HG03108 (cell line): ENCODE data around the gene NRCAM.

Source experiments
- ATAC-seq: cut with Tn5 transposase; IDR thresholded peaks from one replicate; pipeline ENCODE4 v1.9.1; 2021; ENCODE audit warnings: moderate library complexity; ENCODE audit not compliant: unreplicated experiment

Gene NRCAM

DNA sequence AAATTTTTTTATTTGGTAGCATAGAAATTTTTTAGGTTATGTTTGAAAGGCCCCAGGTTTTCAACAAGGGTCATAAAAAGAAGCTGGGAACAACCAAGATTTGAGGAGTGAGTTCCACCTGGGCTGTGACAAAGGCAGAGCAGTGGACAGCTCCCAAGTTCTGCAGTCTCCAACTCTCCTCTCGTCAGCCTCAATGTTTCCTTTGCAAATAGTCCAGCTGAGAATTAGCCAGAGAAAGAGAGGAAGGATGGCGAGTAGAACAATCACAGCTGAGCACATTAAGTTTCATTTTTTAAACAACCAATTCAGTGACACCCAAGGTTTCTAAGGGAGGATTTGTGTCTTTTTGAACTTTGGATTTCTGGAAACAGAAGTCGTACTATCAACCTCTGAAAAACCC lies 143.2 kb downstream of the NRCAM start:
- ATAC-seq: no peak

DNA sequence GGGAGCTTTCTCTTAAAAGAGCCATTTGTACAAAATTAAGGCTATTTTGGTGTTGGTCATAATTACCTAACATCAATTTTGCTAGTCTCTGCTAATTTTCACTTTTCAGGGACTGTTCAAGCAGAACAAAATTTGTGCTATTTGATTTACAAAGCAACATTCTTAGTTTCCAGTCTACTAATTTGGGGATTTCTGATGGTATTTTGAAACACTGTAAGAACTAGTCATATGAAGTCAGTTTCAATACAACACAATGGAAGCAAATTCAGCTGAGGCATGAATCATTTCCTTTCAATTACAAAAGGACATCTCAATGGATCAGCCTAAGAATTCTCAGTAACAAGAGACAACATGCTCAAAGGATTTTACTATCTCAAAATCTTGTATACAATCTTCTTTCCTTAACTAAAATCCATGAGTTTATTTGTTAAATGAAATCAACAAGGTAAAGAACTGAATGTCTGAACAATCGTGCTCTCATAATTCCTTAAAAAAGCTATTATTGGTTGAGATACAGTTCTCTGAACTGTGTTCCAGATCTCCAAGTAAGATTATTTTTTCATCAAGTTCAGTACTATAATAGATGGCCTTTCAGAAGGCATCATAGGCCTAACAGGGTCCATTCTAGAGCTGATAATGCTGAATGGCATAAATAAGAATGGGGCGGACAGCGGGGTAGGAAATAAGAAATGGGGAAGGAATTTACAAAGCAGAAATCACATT lies 144.6 kb downstream of the NRCAM start:
- ATAC-seq: peak; percentile 59

DNA sequence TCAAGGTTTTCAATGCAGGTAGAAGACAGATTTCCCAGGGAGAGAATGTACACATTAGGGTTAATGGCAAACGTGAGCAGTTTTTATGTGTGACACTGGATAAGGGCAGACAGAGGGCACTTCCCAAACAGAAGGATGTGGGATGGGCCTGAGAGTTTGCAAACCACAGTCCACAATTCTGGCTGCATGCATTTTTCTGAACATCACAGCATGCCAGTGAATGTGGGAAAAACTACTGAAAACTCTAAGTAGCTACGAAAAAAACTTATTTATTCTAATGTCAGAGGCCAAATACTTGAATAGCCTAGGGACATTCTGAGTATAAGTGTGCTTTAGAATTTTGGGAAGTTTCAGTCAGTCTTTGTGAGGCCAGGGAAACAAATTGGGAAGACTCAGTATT lies 145.9 kb downstream of the NRCAM start:
- no peak for ATAC-seq

DNA sequence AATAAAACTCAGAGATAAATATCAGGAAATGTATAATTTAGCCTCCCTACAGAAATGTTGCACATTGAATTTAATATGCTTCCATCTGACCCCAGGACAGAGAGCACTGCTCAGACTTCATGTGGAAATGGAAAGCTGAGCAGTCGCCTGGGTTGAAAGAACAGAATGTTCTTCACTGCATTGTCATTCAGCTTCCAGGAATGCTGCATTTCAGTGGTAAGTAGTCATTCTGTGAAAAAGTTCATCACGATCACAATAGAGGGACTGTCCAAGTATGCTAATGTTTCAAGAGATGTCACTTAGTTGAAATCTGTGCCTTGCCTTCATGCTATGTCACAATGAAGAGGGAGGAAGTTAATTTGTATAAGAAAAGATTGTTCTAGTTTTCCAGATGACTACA lies 147.3 kb downstream of the NRCAM start:
- ATAC-seq: peak; percentile 45

DNA sequence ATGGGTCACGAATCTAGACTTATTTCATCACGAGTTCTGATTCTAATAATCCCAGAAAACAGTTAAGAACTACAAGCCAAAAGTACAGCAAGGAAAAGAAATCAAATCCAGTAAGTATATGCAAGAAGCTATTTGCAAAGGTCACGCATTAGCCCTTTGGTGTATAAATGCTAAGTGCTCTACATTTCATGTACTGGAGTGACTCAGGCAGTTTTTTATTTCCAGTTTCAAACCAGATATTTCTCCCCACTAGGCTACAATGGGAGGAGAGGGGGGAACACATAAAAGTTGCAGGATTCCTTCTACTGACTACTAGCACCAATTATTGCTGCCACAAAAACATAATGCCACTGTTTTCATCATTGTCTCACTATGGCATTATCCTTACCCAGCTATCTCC lies 148.0 kb downstream of the NRCAM start:
- no peak for ATAC-seq

DNA sequence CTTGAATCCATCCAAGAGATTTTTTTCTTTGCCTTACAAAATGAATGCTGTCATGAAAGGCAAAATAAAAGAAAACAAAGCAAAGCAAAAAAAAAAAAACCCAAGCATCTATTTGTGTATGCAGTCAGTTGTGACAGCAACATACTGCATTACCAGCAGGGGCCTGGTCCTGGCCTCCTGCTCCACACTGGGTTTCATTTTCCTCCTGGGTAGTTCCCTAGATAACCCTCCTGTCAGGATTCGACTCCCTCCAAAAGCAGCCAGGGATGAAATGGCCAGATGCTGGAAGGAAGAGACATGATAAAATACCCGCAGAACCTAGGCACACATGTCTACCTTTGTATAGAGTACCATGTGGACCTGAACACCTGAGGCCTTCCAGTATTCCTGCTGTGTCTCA lies 148.6 kb downstream of the NRCAM start:
- ATAC-seq: no peak

DNA sequence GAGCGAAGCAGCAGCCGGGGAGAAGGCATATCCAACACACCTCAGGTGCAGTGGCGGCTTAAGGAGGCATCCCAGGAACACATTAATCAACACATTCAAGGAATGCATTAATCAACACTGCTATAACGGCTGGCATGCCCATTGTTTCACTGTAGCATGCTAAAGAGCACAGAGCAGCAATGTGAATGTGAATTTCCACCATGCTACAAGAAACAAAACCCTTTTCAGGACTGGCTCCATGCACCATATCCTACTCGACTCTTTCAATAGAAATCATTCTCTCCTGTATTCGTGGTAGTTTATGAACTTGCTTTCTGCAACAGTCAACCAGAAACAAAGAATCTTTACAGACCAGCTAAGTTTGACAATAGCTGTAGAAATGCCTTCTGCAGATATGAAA lies 149.0 kb downstream of the NRCAM start:
- no peak for ATAC-seq

DNA sequence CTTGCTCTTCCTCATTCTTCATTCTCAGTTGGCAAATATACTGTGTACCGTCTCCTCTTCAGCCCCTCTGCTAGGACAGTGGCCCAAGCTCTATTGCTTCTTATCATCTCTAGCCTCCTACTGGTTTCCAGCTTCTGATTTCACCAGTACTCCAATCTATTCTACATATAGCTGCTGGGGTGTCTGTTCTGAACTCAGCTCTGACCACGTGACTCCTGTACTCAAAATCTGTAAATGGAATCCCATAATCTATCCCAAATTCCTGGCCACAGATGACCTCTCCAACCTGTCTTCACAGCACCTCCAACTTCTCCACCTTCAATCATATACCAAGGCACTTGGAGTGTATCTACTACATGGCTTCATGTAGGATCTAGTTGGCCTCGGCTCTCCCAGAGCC lies 152.9 kb downstream of the NRCAM start:
- no peak for ATAC-seq

DNA sequence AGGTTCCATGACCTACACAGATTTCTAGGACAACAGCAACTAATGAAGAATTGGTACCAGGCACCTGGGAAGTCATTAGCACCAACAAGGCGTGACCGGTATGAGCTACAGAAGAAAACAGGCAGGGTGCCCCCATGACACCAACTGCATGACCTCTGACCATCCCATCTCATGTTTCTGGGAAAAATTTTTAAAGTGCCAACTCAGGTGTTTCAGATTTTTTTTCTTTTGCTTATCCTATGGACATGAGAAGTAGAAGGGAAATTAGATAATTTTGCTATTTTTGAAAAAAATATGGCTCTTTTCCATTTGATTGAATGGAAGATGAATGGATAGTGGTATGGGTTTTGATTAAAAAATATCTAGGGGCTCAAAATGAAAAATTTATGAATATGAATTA lies 154.8 kb downstream of the NRCAM start:
- ATAC-seq: no peak

DNA sequence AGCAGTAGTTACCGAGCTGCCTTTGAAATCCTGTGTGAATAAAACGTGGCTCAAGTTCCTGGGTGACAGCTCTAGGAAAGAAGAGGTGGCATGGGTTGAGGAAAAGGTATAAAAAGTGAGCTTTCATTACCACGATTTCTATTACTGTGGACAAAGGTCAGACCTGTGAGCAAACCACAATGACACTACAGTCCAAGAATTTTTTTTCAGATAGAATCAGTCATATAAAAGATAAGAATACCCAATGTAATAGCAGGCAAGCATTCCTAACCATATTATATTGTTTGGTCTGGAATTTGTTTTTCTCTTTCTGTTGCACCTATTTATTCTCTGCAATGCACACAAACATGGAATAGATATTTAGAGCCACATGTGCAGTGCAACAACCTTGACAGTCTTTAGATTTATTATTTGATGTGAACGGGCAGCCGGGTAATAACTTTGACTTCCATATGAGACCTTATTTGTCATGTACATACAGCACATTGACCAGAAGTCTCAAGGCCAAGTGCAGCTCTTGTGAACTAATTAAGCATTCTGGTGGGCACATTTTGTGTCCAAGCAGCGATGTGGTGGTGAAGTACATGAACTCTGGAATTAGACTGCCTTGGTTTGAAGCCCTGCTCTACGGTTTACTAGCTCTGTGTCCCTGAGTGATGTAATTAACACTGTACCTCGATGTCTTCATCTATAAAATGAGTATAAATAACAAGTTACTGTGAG lies 156.8 kb downstream of the NRCAM start:
- ATAC-seq: no peak

DNA sequence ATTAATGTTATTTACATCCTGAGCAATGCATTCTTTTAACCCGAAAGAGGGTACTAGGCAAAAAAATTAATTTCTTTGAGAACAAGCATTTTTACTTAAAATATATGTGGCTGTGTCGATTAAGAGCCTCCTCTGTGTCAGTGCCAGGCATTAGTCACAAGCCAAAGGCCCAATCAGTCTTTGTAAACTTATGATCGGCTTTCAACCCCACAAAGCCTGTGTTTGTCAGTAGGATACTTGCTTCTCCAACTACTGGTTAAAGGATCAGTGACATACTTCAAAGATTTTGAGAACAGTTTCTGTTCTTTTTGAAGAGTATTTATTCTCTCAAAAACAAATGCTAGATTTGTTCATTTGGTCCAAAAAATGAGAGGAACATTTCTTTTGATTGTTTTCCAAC lies 159.3 kb downstream of the NRCAM start:
- ATAC-seq: no peak

DNA sequence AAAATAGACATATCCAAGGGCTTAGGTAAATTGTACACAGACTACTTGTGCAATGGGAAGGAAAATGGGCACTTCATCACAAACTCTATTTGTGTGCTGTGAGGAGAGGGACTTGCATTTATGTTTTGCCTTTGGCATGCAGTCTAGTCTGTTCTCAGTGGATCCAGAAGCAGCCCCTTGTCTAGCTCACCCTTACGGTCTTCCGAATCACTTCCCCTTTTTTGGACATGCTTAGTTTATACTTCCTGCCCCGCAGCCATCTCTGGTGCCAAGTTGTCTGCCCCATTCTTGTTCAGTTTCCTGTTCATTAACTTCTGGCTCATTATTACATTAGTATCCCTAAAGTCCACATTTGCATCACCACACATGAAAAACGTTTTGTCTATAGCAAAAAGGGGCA lies 161.6 kb downstream of the NRCAM start:
- peak; percentile 98 for ATAC-seq

DNA sequence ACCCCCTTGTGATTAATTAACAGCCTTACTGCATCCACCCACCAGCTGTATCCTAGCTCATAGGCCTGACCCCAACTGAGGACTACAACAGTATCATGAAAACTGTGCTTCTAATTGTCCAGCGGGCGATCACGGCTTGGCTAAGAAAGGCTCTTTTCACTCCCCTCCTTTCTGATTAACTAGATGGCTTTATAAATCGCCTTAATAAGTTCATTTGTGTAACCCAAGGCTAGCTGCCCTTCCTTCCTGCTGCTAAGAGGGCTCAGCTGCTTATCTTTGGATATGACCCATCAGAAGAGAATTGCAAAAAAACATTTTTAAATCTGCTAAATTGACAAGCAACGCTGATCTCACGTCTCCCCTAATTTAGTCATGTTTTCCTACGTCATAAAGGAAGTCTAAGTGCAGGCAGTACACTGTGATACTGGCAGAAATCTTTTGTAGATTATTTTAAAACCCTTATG lies 163.1 kb downstream of the NRCAM start:
- ATAC-seq: no peak

DNA sequence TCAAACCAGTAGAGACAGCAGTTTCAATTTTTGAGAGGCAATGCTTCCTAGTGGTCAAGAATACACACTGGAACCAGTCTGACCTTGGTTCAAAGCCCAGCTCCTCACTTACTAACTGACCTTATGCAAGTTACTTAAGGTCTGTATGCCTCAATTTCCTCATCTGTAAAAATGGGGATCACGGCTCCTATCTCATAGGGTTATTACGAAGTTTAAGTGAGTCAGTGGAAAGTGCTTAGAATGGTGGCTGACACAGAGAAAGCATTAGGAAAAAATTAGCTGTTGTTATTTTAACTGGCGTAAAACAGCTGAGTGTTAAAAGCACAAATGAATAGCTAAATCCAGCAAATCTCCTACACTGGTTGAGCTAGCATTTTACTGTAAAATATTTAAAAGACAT lies 163.7 kb downstream of the NRCAM start:
- no peak for ATAC-seq

DNA sequence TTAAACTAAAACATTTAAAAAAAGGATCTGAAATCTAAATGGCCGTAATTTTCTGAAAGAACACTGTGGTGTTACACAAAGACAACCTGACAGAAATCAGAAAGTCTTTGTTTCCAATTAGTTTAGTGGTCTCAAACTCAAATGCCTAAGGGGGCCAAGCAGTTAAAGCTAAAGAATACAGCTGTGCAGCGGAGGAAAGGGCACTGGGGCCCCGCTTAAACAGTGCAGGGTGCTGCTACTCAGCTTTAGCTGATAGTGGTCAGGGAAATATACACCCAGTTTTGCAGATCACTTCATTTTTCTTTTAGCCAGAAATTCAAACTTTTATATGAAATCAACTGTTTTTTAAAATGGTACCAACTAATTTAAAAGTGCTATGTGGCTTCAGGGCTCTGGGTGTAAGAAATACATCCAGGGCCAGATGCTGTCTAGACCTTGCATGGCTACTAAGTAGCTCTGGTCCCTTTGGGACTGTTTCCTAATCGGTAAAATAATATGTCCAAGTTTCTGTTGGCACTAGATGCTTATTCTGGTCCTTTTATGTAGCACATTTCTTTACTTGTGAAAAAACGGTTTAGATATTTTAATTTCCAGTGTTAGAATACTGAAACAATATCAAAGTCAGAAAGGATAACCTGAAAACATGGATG lies 164.3 kb downstream of the NRCAM start:
- ATAC-seq: no peak

DNA sequence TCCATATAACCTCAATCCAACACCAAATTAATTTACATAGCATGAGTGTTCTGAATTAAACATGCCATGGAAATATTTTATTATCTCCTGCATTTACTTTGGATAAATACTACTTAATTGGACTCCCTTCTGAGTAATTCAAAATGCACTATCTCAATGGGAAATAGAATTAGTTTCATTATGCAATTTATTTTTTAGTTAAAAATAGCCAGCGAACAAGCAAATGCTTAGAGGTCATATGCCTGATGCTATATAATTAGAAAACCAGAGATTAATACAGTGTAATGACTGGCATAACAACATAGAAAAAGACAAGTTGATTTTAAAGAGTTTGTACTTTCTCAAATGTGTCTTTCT lies 165.1 kb downstream of the NRCAM start:
- ATAC-seq: no peak

DNA sequence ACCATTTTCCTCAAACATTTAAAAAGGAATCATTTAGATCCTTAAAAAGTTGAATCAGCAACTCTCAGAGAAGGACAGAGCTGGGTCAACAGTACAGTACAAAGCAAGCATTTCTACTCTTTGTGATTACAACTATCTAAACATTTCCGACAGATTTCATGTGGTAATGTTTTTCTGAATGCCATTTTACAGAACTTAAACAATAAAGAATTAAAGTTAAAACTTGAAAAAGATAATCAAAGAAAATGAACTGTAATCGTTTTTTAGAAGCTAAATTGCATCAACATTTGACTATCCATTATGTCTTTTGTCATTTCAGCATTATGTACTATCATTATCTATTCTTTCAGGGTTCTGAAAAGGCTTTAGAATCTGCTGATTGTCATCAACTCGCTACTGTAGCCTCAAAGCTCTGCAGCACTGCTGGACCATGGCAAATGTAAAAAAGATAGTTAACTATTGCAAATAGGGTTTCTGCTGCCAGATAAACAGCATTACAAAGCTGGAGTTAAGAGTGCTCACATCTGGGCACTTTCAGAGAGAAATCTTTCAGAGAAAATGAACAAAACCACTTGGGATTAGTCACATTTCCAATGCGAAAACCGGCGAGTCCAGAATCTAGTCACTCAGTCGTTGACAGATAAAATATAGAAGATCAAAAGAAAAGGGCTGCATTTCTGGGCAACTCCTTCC lies 165.6 kb downstream of the NRCAM start:
- no peak for ATAC-seq

DNA sequence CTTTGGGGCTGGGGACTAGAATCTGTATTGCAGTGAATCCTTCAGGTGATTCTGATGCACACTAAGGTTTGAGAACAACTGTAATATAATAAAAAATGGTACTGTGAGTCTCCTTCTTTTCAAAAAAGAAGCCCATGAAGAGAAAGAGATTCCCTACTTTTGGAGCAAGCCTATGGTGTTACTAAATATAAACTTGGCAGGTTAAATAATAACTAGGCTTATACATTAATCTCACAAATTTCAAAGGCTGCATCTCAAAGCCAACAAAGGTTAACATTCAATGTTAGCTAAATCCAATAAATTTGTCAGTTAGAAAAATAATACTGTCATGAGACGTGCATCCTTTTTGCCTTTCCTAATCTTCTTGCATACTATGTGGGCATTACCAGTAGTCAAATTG lies 166.4 kb downstream of the NRCAM start:
- no peak for ATAC-seq

DNA sequence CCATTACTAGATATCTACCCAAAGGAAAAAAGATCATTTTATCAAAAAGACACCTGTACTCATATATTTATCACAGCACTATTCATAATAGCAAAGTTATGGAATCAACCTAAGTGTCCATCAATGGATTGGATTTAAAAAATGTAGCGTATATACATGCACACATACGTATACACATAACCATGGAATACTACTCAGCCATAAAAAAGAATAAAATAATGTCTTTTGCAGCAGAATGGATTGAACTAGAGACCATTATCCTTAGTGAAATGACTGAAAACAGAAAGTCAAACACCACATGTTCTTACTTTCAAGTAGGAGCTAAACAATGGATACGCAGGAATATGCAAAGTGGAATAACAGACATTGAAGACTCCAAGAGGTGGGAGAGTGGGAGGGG lies 168.4 kb downstream of the NRCAM start:
- ATAC-seq: no peak

DNA sequence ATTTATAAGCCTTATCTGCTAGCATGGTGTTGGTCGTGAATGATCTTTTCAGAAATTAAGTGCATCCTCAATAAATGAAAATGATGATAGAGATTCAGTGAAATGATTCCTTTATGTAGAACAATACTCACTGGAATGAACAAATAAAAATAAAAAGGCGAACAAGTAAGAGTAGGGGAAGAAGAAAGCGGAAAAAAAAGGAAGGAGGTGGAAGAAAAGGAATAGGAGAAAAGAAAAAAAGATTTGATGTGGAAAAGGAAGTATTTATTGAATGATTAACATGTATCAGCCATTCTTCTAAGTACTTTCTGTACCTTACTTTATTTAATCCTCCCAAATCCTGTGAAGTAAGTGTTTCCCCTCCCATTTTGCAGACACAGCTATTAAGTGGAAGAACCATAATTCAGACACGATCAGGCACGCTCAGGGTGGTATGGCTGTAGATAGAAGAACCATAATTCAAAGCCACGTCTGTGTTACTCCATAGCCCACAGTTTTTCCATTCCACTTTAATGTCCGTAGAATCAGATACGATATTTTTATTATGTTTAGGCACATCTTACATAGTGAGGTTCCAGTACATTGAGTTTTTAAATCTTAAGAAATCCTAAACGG lies 169.8 kb downstream of the NRCAM start:
- ATAC-seq: no peak

DNA sequence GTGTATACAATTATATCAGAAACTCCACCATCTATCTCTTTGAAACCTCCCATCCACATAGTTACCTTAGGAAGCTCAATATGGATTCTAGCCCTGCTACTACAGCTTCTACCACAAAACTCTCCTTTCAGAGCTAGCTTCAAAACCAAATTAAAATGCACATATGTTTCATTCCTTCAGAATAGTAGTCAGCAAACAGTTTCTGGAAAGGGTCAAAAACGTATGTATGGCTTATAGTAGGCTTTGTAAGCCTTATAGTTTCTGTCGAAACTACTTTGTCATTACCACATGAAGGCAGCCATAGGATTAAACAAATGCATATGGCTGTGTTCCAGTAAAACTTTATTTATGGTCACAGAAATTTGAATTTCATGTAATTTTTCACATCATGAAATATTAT lies 170.5 kb downstream of the NRCAM start:
- ATAC-seq: no peak
